IMR-90 (cell line): Measurements from ENCODE around the gene EXOC6B. TPM values are rescaled to one million over a fixed set of nuclear protein-coding genes. Genes with fewer than 3 reads are reported as not detected.

Source experiments
- ATAC-seq: fragments of 200-7000 bp; cut with Tn5 transposase; 2 replicates; pipeline ENCODE4 v1.9.1; 2020; ENCODE audit warnings: low read depth, mild to moderate bottlenecking, moderate library complexity
- BruUV-seq: library from RNA; stranded (reverse); fragments of 400-500 nt; replicated peaks from 2 replicates; lab custom pipeline; 2021; lab: Mats Ljungman, UMichigan
- CTCF ChIA-PET: fragments of 300-600 bp; formaldehyde crosslinking; extraction: SDS; loops from one replicate; lab custom pipeline; 2021; ENCODE audit warnings: antibody characterized with exemption; lab: Yijun Ruan, JAX
- POLR2A ChIA-PET: fragments of 300-600 bp; sonication (Branson Sonifier 250); formaldehyde crosslinking; loops from one replicate; lab custom pipeline; 2022; ENCODE audit warnings: antibody characterized with exemption; ENCODE audit not compliant: unreplicated experiment; lab: Charles Lee
- DNase-seq: peaks from one replicate; pipeline ENCODE4 v3.0.0; 2013
- H2AFZ ChIP-seq: replicated peaks from 2 replicates; pipeline ENCODE3; 2013; ENCODE audit warnings: low read length, mild to moderate bottlenecking; ENCODE audit not compliant: poor library complexity
- H2AK5ac ChIP-seq: 2 replicates; pipeline ENCODE4 v1.6.1; 2013; ENCODE audit warnings: low read depth, low read length, inconsistent platforms
- H2AK9ac ChIP-seq: replicated peaks from 2 replicates; pipeline ENCODE3; 2013; ENCODE audit warnings: mild to moderate bottlenecking, low read depth, low read length, moderate library complexity; ENCODE audit not compliant: poor library complexity
- H2BK120ac ChIP-seq: 2 replicates; pipeline ENCODE4 v1.6.1; 2013; ENCODE audit warnings: low read depth, low read length, inconsistent platforms
- H2BK15ac ChIP-seq: 3 replicates; pipeline ENCODE4 v1.6.1; 2013; ENCODE audit warnings: low read depth, low read length, inconsistent platforms
- H2BK20ac ChIP-seq: 2 replicates; pipeline ENCODE4 v1.6.1; 2013; ENCODE audit warnings: low read depth, mild to moderate bottlenecking, inconsistent platforms, low read length, moderate library complexity
- H2BK5ac ChIP-seq: 2 replicates; pipeline ENCODE4 v1.6.1; 2013; ENCODE audit warnings: mild to moderate bottlenecking, low read depth, low read length, inconsistent platforms; ENCODE audit not compliant: poor library complexity, severe bottlenecking
- H3K14ac ChIP-seq: replicated peaks from 2 replicates; pipeline ENCODE4 v1.6.1; 2013; ENCODE audit warnings: low read depth, low read length, inconsistent platforms
- H3K18ac ChIP-seq: 2 replicates; pipeline ENCODE4 v1.6.1; 2013; ENCODE audit warnings: low read depth, low read length, control low read depth
- H3K23ac ChIP-seq: 2 replicates; pipeline ENCODE4 v1.6.1; 2013; ENCODE audit warnings: low read depth, low read length, inconsistent platforms
- H3K27ac ChIP-seq: 2 replicates; pipeline ENCODE4 v1.5.1; 2013; ENCODE audit warnings: mild to moderate bottlenecking, control low read depth, low read length; ENCODE audit not compliant: insufficient read depth
- H3K27me3 ChIP-seq: 2 replicates; pipeline ENCODE4 v1.6.1; 2013; ENCODE audit warnings: low read length; ENCODE audit not compliant: control insufficient read depth, insufficient read depth
- H3K36me3 ChIP-seq: 2 replicates; pipeline ENCODE4 v1.6.1; 2013; ENCODE audit warnings: low read length, mixed read lengths; ENCODE audit not compliant: control insufficient read depth, insufficient read depth
- H3K4ac ChIP-seq: 2 replicates; pipeline ENCODE4 v1.6.1; 2013; ENCODE audit warnings: low read depth, low read length, inconsistent platforms
- H3K4me1 ChIP-seq: 2 replicates; pipeline ENCODE4 v1.6.1; 2013; ENCODE audit warnings: low read length, mixed read lengths; ENCODE audit not compliant: control insufficient read depth, insufficient read depth
- H3K4me2 ChIP-seq: 2 replicates; pipeline ENCODE4 v1.6.1; 2013; ENCODE audit warnings: low read depth, mild to moderate bottlenecking, control low read depth, low read length, moderate library complexity
- H3K4me3 ChIP-seq: 2 replicates; pipeline ENCODE4 v1.5.1; 2013; ENCODE audit warnings: low read depth, mild to moderate bottlenecking, control low read depth, low read length, moderate library complexity; ENCODE audit not compliant: insufficient read depth
- H3K56ac ChIP-seq: 2 replicates; pipeline ENCODE4 v1.6.1; 2013; ENCODE audit warnings: low read length, inconsistent platforms; ENCODE audit not compliant: insufficient read depth; ENCODE audit errors: extremely low read depth
- H3K79me1 ChIP-seq, 2 experiments: 2 replicates each; pipeline ENCODE4 v1.6.1; 2013; ENCODE audit warnings: low read length in 2 of 2, inconsistent platforms in 1 of 2, low read depth in 1 of 2
- H3K9ac ChIP-seq: 2 replicates; pipeline ENCODE4 v1.6.1; 2013; ENCODE audit warnings: low read depth, low read length, control low read depth
- H3K9me1 ChIP-seq: 2 replicates; pipeline ENCODE4 v1.6.1; 2013; ENCODE audit warnings: low read length, inconsistent platforms; ENCODE audit not compliant: insufficient read depth
- H3K9me3 ChIP-seq: 2 replicates; pipeline ENCODE4 v1.6.1; 2013; ENCODE audit warnings: low read length; ENCODE audit not compliant: control insufficient read depth, insufficient read depth
- H4K20me1 ChIP-seq: 2 replicates; pipeline ENCODE4 v1.6.1; 2013; ENCODE audit warnings: low read length, inconsistent platforms; ENCODE audit not compliant: insufficient read depth
- H4K5ac ChIP-seq: 2 replicates; pipeline ENCODE4 v1.6.1; 2013; ENCODE audit warnings: mild to moderate bottlenecking, low read depth, low read length, control low read depth
- H4K8ac ChIP-seq, 2 experiments: 2 replicates each; pipeline ENCODE4 v1.6.1; 2013; ENCODE audit warnings: low read depth in 2 of 2, low read length in 2 of 2, control low read depth in 1 of 2, inconsistent platforms in 1 of 2
- H4K91ac ChIP-seq: 2 replicates; pipeline ENCODE4 v1.6.1; 2013; ENCODE audit warnings: low read depth, low read length, inconsistent platforms; ENCODE audit not compliant: insufficient read depth
- BHLHE40 ChIP-seq: fragments of 150-350 bp; IDR thresholded peaks from 2 replicates; pipeline ENCODE4 v1.6.1; 2016; ENCODE audit warnings: mild to moderate bottlenecking, low read depth, low read length
- CHD1 ChIP-seq: IDR thresholded peaks from 2 replicates; pipeline ENCODE4 v1.6.1; 2012; ENCODE audit warnings: low read depth, low read length, improper control_type of control experiment
- ELK1 ChIP-seq: fragments of 150-350 bp; IDR thresholded peaks from 2 replicates; pipeline ENCODE4 v1.6.1; 2016; ENCODE audit warnings: low read depth, mild to moderate bottlenecking, low read length, moderate library complexity, borderline replicate concordance
- FOS ChIP-seq: fragments of 150-350 bp; IDR thresholded peaks from 2 replicates; pipeline ENCODE4 v1.6.1; 2016; ENCODE audit warnings: low read depth, low read length
- MAFK ChIP-seq: IDR thresholded peaks from 2 replicates; pipeline ENCODE4 v1.6.1; 2012; ENCODE audit warnings: low read depth, low read length, improper control_type of control experiment
- MAZ ChIP-seq: IDR thresholded peaks from 2 replicates; pipeline ENCODE4 v1.6.1; 2012; ENCODE audit warnings: low read depth, mild to moderate bottlenecking, low read length, improper control_type of control experiment, moderate library complexity, borderline replicate concordance
- MXI1 ChIP-seq: IDR thresholded peaks from 2 replicates; pipeline ENCODE4 v1.6.1; 2012; ENCODE audit warnings: low read depth, mild to moderate bottlenecking, low read length, moderate library complexity, borderline replicate concordance
- RAD21 ChIP-seq: IDR thresholded peaks from 2 replicates; pipeline ENCODE4 v1.6.1; 2012; ENCODE audit warnings: low read length, improper control_type of control experiment
- RFX5 ChIP-seq: IDR thresholded peaks from 2 replicates; pipeline ENCODE4 v1.8.0; 2012; ENCODE audit warnings: low read depth, mild to moderate bottlenecking, low read length, moderate library complexity
- SMC3 ChIP-seq: fragments of 150-350 bp; IDR thresholded peaks from 2 replicates; pipeline ENCODE4 v1.6.1; 2016; ENCODE audit warnings: low read depth, mild to moderate bottlenecking, antibody characterized with exemption, low read length, moderate library complexity
- WGBS, 2 experiments: methylation state at CpG; one replicate each; pipeline versions ENCODE4 v1.1.5 to v1.1.7; 2013; ENCODE audit warnings: missing lambda C conversion rate in 2 of 2; ENCODE audit not compliant: insufficient read length in 1 of 2; ENCODE audit errors: extremely low coverage in 2 of 2; 5-methylcytosine and 5-hydroxymethylcytosine counted together
- dilution Hi-C: fragments of 300-500 bp; cut with HindIII; formaldehyde crosslinking; loops from one replicate; pipeline ENCODE4 v1.14.3; 2018; ENCODE audit warnings: low sequenced_read_pairs; ENCODE audit not compliant: unreplicated experiment
- in situ Hi-C: fragments of 300-500 bp; cut with MboI; formaldehyde crosslinking; loops from 3 replicates; pipeline ENCODE4 v1.14.3; 2019; ENCODE audit warnings: low sequenced_read_pairs, inconsistent platforms, mixed read lengths
- intact Hi-C: fragments of 100-400 bp; cut with micrococcal nuclease; formaldehyde crosslinking; loops from 2 replicates; pipeline ENCODE4 v1.10.0; 2022
- polyA plus RNA-seq, 3 experiments: library from polyadenylated mRNA; depleted of rRNA; stranded (reverse); fragments of >200 nt; gene quantifications; 2 replicates each; pipeline ENCODE4 v1.2.3, GENCODE V29; 2012; ENCODE audit warnings: low replicate concordance in 1 of 3
- total RNA-seq: library from RNA; depleted of rRNA; stranded (reverse); fragments of >200 nt; gene quantifications from 2 replicates; pipeline ENCODE4 v1.2.3, GENCODE V29; 2012
- TF ChIP-seq, protein P1 (sequence below): conservative IDR thresholded peaks from 2 replicates; pipeline ENCODE4 v1.5.1; 2012; ENCODE audit warnings: mild to moderate bottlenecking, low read depth, low read length, improper control_type of control experiment
- TF ChIP-seq, protein P2 (sequence below): fragments of 150-350 bp; IDR thresholded peaks from 2 replicates; pipeline ENCODE4 v1.6.1; 2017; ENCODE audit warnings: mild to moderate bottlenecking, antibody characterized with exemption, low read length, low read depth

The EXOC6B gene
- total and polyA plus RNA-seq, 2 of the 4 experiments (the other 2 are of a cell fraction): 10.2 to 29.4 TPM

- TF ChIP-seq BHLHE40 (no peak), RFX5 (no peak), MXI1 (no peak), FOS (no peak), MAZ (no peak), MAFK (no peak), SMC3 (no peak), RAD21 (no peak), CHD1 (no peak), ELK1 (no peak)
- TF ChIP-seq, protein P1, sequence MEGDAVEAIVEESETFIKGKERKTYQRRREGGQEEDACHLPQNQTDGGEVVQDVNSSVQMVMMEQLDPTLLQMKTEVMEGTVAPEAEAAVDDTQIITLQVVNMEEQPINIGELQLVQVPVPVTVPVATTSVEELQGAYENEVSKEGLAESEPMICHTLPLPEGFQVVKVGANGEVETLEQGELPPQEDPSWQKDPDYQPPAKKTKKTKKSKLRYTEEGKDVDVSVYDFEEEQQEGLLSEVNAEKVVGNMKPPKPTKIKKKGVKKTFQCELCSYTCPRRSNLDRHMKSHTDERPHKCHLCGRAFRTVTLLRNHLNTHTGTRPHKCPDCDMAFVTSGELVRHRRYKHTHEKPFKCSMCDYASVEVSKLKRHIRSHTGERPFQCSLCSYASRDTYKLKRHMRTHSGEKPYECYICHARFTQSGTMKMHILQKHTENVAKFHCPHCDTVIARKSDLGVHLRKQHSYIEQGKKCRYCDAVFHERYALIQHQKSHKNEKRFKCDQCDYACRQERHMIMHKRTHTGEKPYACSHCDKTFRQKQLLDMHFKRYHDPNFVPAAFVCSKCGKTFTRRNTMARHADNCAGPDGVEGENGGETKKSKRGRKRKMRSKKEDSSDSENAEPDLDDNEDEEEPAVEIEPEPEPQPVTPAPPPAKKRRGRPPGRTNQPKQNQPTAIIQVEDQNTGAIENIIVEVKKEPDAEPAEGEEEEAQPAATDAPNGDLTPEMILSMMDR: no peak
- TF ChIP-seq, protein P2, sequence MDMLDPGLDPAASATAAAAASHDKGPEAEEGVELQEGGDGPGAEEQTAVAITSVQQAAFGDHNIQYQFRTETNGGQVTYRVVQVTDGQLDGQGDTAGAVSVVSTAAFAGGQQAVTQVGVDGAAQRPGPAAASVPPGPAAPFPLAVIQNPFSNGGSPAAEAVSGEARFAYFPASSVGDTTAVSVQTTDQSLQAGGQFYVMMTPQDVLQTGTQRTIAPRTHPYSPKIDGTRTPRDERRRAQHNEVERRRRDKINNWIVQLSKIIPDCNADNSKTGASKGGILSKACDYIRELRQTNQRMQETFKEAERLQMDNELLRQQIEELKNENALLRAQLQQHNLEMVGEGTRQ: no peak
- intact Hi-C loops: no loop called here
- Histone ChIP-seq H3K23ac (no peak overlapping the region; the same call in 1 of the 2 replicates), H2BK15ac (no peak overlapping the region), H3K27ac (no peak overlapping the region), H3K36me3 (no peaks in the 10 kb centered on the region), H3K4me3 (no peak overlapping the region), H2AFZ (no peak overlapping the region), H4K91ac (no peak overlapping the region), H2BK20ac (no peak overlapping the region), H3K4me1 (peaks cover 3% of the 10 kb centered on the region), H2AK5ac (no peak overlapping the region), H3K9ac (no peak overlapping the region), H4K20me1 (no peaks in the 10 kb centered on the region), H3K27me3 (no peaks in the 10 kb centered on the region), H3K9me3 (no peaks in the 10 kb centered on the region), H4K5ac (no peak overlapping the region), H3K18ac (no peak overlapping the region), H3K79me1 (no peaks in the 10 kb centered on the region), H2AK9ac (no peak overlapping the region), H2BK120ac (no peak overlapping the region), H2BK5ac (no peak overlapping the region), H3K4ac (no peak overlapping the region), H3K56ac (no peak overlapping the region), H3K14ac (no peak overlapping the region), H3K4me2 (no peak overlapping the region), H3K9me1 (peaks cover 2% of the 10 kb centered on the region; the same call in 1 of the 2 replicates), H4K8ac (no peak overlapping the region)
- no CpG with 5 or more reads among the region's 3 CpGs for WGBS, 2 experiments
- POLR2A ChIA-PET: no interaction called here
- no TSS peak for BruUV-seq
- CTCF ChIA-PET: no interaction called here
- in situ Hi-C loops: no loop called here
- DNase-seq (no peak), ATAC-seq (no peak)
- dilution Hi-C loops: no loop called here
These were observed 140.1 kb downstream of the EXOC6B start for GRCh38 chr2:72685638-72686213.
